K562 (cell line): ENCODE data around the gene SPATC1L. TPM values are rescaled to one million over a fixed set of nuclear protein-coding genes. Genes with fewer than 3 reads are reported as not detected.

Source experiments
- ATAC-seq: fragments of 200-7000 bp; cut with Tn5 transposase; 3 replicates; pipeline ENCODE4 v1.9.1; 2020; ENCODE audit warnings: moderate library complexity
- BruUV-seq: library from RNA; stranded (reverse); fragments of 400-500 nt; replicated peaks from 2 replicates; lab custom pipeline; 2021; lab: Mats Ljungman, UMichigan
- CTCF ChIA-PET: fragments of 300-600 bp; formaldehyde crosslinking; extraction: SDS; loops from one replicate; lab custom pipeline; 2021; ENCODE audit warnings: low intra/inter-chr PET ratio; lab: Yijun Ruan, JAX
- POLR2A ChIA-PET: fragments of 300-600, 350-650 bp; sonication (Branson Sonifier 250); formaldehyde crosslinking; extraction: SDS; loops from one replicate; lab custom pipeline; 2021; ENCODE audit warnings: antibody characterized with exemption, inconsistent platforms; lab: Yijun Ruan, JAX
- DNase-seq, 4 experiments: peaks; one replicate each; pipeline versions ENCODE4 v3.0.0 to v3.0.0-alpha.2; 2011 to 2018; ENCODE audit warnings: low spot score in 3 of 4, mixed read lengths in 3 of 4; ENCODE audit errors: extremely low read depth in 1 of 4
- FAIRE-seq: peaks from 2 replicates; lab custom pipeline; 2011; peaks lifted over from hg19 to GRCh38; lab: Jason Lieb, UNC
- H2AFZ ChIP-seq: 2 replicates; pipeline ENCODE4 v1.6.0; 2011; ENCODE audit warnings: low read depth, low read length, control low read depth, inconsistent platforms
- H3K27ac ChIP-seq: fragments of 200-600 bp; 3 replicates; pipeline ENCODE4 v1.8.0; 2011; ENCODE audit warnings: low read depth, mild to moderate bottlenecking, control low read depth, inconsistent platforms, low read length, moderate library complexity, mixed read lengths; ENCODE audit errors: extremely low read depth
- H3K27me3 ChIP-seq, 2 experiments: fragments of 300-600 bp in 1 of 2; 2 replicates in 1 of 2; 3 replicates in 1 of 2; pipeline versions ENCODE4 v1.6.0 to v1.8.0; 2011; ENCODE audit warnings: inconsistent platforms in 2 of 2, low read length in 2 of 2, mild to moderate bottlenecking in 1 of 2, mixed read lengths in 1 of 2, moderate library complexity in 1 of 2; ENCODE audit not compliant: control insufficient read depth in 2 of 2, insufficient read depth in 2 of 2
- H3K36me3 ChIP-seq: fragments of 300-600 bp; 3 replicates; pipeline ENCODE4 v1.8.0; 2011; ENCODE audit warnings: mild to moderate bottlenecking, low read length, inconsistent platforms; ENCODE audit not compliant: control insufficient read depth, insufficient read depth
- H3K4me1 ChIP-seq, 2 experiments: fragments of 200-600 bp in 1 of 2; replicated peaks in 1 of 2; 2 replicates in 1 of 2; 3 replicates in 1 of 2; pipeline versions ENCODE4 v1.5.1 to v1.8.0; 2011; ENCODE audit warnings: inconsistent platforms in 2 of 2, low read length in 2 of 2, mild to moderate bottlenecking in 1 of 2, mixed read lengths in 1 of 2, moderate library complexity in 1 of 2; ENCODE audit not compliant: control insufficient read depth in 2 of 2, insufficient read depth in 2 of 2
- H3K4me2 ChIP-seq: 2 replicates; pipeline ENCODE4 v1.6.1; 2011; ENCODE audit warnings: low read length, control low read depth, inconsistent platforms, mixed read lengths; ENCODE audit not compliant: insufficient read depth
- H3K4me3 ChIP-seq: fragments of 200-600 bp; sonication (generic), shearing (Covaris generic); 2 replicates; pipeline ENCODE4 v1.5.1; 2016; ENCODE audit warnings: control low read depth, inconsistent platforms
- H3K79me2 ChIP-seq: fragments of 200-600 bp; 3 replicates; pipeline ENCODE4 v1.8.0; 2011; ENCODE audit warnings: low read length, inconsistent platforms; ENCODE audit not compliant: control insufficient read depth, insufficient read depth
- H3K9ac ChIP-seq, 2 experiments: 2 replicates each; pipeline versions ENCODE4 v1.6.0 to v1.6.1; 2011; ENCODE audit warnings: low read depth in 2 of 2, low read length in 2 of 2, control low read depth in 1 of 2, inconsistent platforms in 1 of 2, mild to moderate bottlenecking in 1 of 2, mixed read lengths in 1 of 2; ENCODE audit not compliant: insufficient read depth in 1 of 2
- H3K9me1 ChIP-seq: one replicate; pipeline ENCODE4 v1.6.0; 2011; ENCODE audit warnings: inconsistent platforms, mild to moderate bottlenecking, low read length, moderate library complexity; ENCODE audit not compliant: control insufficient read depth, insufficient read depth
- H3K9me3 ChIP-seq: replicated peaks from 2 replicates; pipeline ENCODE4 v1.5.1; 2011; ENCODE audit warnings: low read depth, low read length, inconsistent platforms; ENCODE audit not compliant: control insufficient read depth, insufficient read depth
- H4K20me1 ChIP-seq: replicated peaks from 2 replicates; pipeline ENCODE4 v1.6.1; 2011; ENCODE audit warnings: low read length, inconsistent platforms, mixed read lengths; ENCODE audit not compliant: control insufficient read depth, insufficient read depth
- HNRNPUL1 ChIP-seq: fragments of 200-400 bp; formaldehyde crosslinking; IDR thresholded peaks from 2 replicates; pipeline ENCODE4 v1.6.1; 2017; ENCODE audit warnings: low read length
- ZNF232 ChIP-seq: sonication (generic); formaldehyde crosslinking; IDR thresholded peaks from 2 replicates; pipeline ENCODE4 v1.8.0; 2022; ENCODE audit warnings: mild to moderate bottlenecking, missing genetic modification reagents
- ZSCAN29 ChIP-seq: fragments of 450-650 bp; IDR thresholded peaks from 2 replicates; pipeline ENCODE4 v1.6.1; 2017
- ZSCAN32 ChIP-seq: fragments of 450-650 bp; formaldehyde crosslinking; IDR thresholded peaks from 2 replicates; pipeline ENCODE4 v1.4.0; 2020; ENCODE audit warnings: mild to moderate bottlenecking, moderate library complexity
- WGBS: fragments of 100-300 bp; shearing (Covaris generic); methylation state at CpG from one replicate; pipeline ENCODE4 v1.1.6; 2016; ENCODE audit warnings: low coverage, mixed read lengths; ENCODE audit not compliant: insufficient coverage; ENCODE audit errors: missing lambda C conversion rate; 5-methylcytosine and 5-hydroxymethylcytosine counted together
- in situ Hi-C: fragments of 300-500 bp; cut with MboI; formaldehyde crosslinking; loops from 4 replicates; pipeline ENCODE4 v1.15.0; 2018; ENCODE audit warnings: inconsistent platforms, mixed read lengths
- intact Hi-C: fragments of 100-400 bp; cut with micrococcal nuclease; formaldehyde crosslinking; loops from 2 replicates; pipeline ENCODE4 v1.14.2; 2022
- polyA plus RNA-seq, 8 experiments: library from polyadenylated mRNA; depleted of rRNA in 4 of 8; stranded (reverse) in 5 of 8; unstranded in 3 of 8; fragments of >200 nt; fragmentation: Nextera tagmentation in 2 of 8; fragmentation: Illumina TruSeq in 1 of 8; extraction: Ambion mirVana in 2 of 8; extraction: Trizol in 1 of 8; gene quantifications; 2 replicates each; pipeline versions ENCODE4 v1.2.1 to v1.2.3, GENCODE V29; 2011 to 2014; ENCODE audit warnings: inconsistent platforms in 1 of 8, missing spikeins in 1 of 8
- total RNA-seq, 7 experiments: library from RNA; depleted of rRNA in 6 of 7; stranded (reverse); fragments of >200 nt in 6 of 7; fragmentation: Illumina TruSeq in 2 of 7; extraction: Trizol in 2 of 7; gene quantifications; 2 replicates each; pipeline versions ENCODE4 v1.2.1 to v1.2.3, GENCODE V29; 2011 to 2021; ENCODE audit warnings: low replicate concordance in 1 of 7
- TF ChIP-seq, protein P1 (sequence below): fragments of 250-450 bp; sonication (Bioruptor Pico); IDR thresholded peaks from 2 replicates; pipeline ENCODE4 v1.5.0; 2020; ENCODE audit warnings: mild to moderate bottlenecking, borderline replicate concordance

The SPATC1L gene
- total and polyA plus RNA-seq, 9 of the 15 experiments (the other 6 are each of a cell fraction or from before 2014, with no cell fraction given), result 0.14 to 121 (median 34.0) TPM; not detected in 1

DNA sequence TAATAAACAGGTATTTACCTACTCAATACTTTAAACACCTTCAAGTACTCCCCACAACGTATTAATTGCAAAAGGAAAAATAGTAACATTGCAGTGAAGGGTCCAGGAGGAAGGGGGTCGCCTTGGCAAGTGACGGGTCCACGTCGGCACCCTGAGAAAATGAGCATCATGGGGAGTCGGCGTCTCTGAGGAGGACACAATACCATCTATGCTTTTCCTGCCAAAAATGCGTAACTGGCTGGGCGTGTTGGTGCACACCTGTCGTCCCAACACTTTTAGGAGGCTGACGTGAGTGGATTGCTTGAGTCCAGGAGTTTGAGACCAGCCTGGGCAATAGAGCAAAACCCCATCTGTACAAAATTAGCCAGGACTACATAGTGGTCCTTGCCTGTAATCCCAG is 36.2 kb downstream of the SPATC1L start:
- no peaks in the 10 kb centered on the region; the same call in 2 of the 3 replicates for H3K79me2 ChIP-seq
- 85% methylated on average over 11 of the region's 11 CpGs for WGBS

More for the DNA sequence above, 36.2 kb downstream of the SPATC1L start:
- no peak overlapping the region for H3K27ac ChIP-seq
- H2AFZ ChIP-seq, result no peak overlapping the region
- TF ChIP-seq, protein P1, sequence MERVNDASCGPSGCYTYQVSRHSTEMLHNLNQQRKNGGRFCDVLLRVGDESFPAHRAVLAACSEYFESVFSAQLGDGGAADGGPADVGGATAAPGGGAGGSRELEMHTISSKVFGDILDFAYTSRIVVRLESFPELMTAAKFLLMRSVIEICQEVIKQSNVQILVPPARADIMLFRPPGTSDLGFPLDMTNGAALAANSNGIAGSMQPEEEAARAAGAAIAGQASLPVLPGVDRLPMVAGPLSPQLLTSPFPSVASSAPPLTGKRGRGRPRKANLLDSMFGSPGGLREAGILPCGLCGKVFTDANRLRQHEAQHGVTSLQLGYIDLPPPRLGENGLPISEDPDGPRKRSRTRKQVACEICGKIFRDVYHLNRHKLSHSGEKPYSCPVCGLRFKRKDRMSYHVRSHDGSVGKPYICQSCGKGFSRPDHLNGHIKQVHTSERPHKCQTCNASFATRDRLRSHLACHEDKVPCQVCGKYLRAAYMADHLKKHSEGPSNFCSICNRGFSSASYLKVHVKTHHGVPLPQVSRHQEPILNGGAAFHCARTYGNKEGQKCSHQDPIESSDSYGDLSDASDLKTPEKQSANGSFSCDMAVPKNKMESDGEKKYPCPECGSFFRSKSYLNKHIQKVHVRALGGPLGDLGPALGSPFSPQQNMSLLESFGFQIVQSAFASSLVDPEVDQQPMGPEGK (CRISPR knock-in tag), result no peak
- TF ChIP-seq ZSCAN32 (CRISPR knock-in tag) (no peak), ZSCAN29 (no peak), HNRNPUL1 (no peak), ZNF232 (CRISPR knock-in tag) (no peak)
- ChIA-PET POLR2A (no interaction called here), CTCF (interaction anchor here (1.6 kb wide), 1 partner anchor 138 kb away, joined by 9 read pairs; the partner anchor contains the start of genes MCM3AP and YBEY)
- no peaks in the 10 kb centered on the region for H3K9me1 ChIP-seq
- DNase-seq (no peak), FAIRE-seq (peak; percentile 23), ATAC-seq (no peak)
- no peak overlapping the region for H3K9ac ChIP-seq
- intact Hi-C loops, result loop anchor here (10.0 kb wide), 2 partner anchors 137 to 317 kb away; partner anchors contain the start of genes MCM3AP and YBEY
- H3K36me3 ChIP-seq, result no peaks in the 10 kb centered on the region
- peaks cover 11 to 68% of the 10 kb centered on the region in 2 experiments for H3K4me1 ChIP-seq
- BruUV-seq, result no TSS peak
- no peaks in the 10 kb centered on the region for H3K27me3 ChIP-seq
- in situ Hi-C loops, result no loop called here
- H3K4me3 ChIP-seq, result no peak overlapping the region
- no peak overlapping the region for H3K4me2 ChIP-seq
- no peaks in the 10 kb centered on the region for H4K20me1 ChIP-seq
- H3K9me3 ChIP-seq, result no peaks in the 10 kb centered on the region
